Measurements from ENCODE around the gene JMJD1C.

- TF ChIP-seq POLR2A (IDR thresholded peaks at IDR 0.05) (no peak), CTCF (IDR thresholded peaks at IDR 0.05) (no peak)
These were observed 205.5 kb downstream of the JMJD1C start for GRCh38 chr10:63260103-63260859.
